Small intestine (tissue), 7 donors: ENCODE data around the gene NPDC1. TPM values are rescaled to one million over a fixed set of nuclear protein-coding genes. Genes with fewer than 3 reads are reported as not detected.
"Not testable (repeated sequence)": the region's sequence is repeated elsewhere in the genome, so short reads cannot be mapped to it uniquely, and the experiment has no call there.

ENCODE experiments used
- DNase-seq, 2 donors: peaks; one replicate each; pipeline versions ENCODE4 v3.0.0 to v3.0.0-alpha.2; 2013
- FAIRE-seq: peaks from 2 replicates; lab custom pipeline; 2012; peaks lifted over from hg19 to GRCh38; lab: Jason Lieb, UNC
- H3K27ac ChIP-seq, 3 donors: one replicate each; pipeline ENCODE4 v1.5.1; 2013; ENCODE audit warnings: low read length in 2 of 3, mild to moderate bottlenecking in 2 of 3, control low read depth in 1 of 3, inconsistent platforms in 1 of 3, low read depth in 1 of 3, moderate library complexity in 1 of 3
- H3K27me3 ChIP-seq, 3 donors: one replicate each; pipeline ENCODE4 v1.6.1; 2013; ENCODE audit warnings: low read length in 3 of 3, inconsistent platforms in 1 of 3; ENCODE audit not compliant: control insufficient read depth in 3 of 3, insufficient read depth in 3 of 3
- H3K36me3 ChIP-seq, 3 donors: one replicate each; pipeline ENCODE4 v1.6.1; 2013; ENCODE audit warnings: low read length in 3 of 3, inconsistent platforms in 1 of 3, low read depth in 1 of 3, mild to moderate bottlenecking in 1 of 3, moderate library complexity in 1 of 3; ENCODE audit not compliant: control insufficient read depth in 3 of 3, insufficient read depth in 2 of 3
- H3K4me1 ChIP-seq, 3 donors: one replicate each; pipeline ENCODE4 v1.6.1; 2013; ENCODE audit warnings: low read length in 2 of 3, inconsistent platforms in 1 of 3, low read depth in 1 of 3, mild to moderate bottlenecking in 1 of 3, moderate library complexity in 1 of 3; ENCODE audit not compliant: control insufficient read depth in 3 of 3, insufficient read depth in 2 of 3
- H3K4me3 ChIP-seq, 3 donors: one replicate each; pipeline ENCODE4 v1.5.1; 2013; ENCODE audit warnings: low read length in 3 of 3, control low read depth in 1 of 3, inconsistent platforms in 1 of 3, low read depth in 1 of 3, mild to moderate bottlenecking in 1 of 3, moderate library complexity in 1 of 3
- H3K9me3 ChIP-seq, 2 donors: one replicate each; pipeline ENCODE4 v1.6.1; 2013; ENCODE audit warnings: low read depth in 1 of 2, low read length in 1 of 2; ENCODE audit not compliant: control insufficient read depth in 2 of 2, insufficient read depth in 1 of 2
- whole genome bisulfite sequencing, 3 donors: extraction: QIAGEN DNeasy Blood & Tissue Kit; methylation state at CpG; one replicate each; pipeline ENCODE4 v1.1.7; 2013; 5-methylcytosine and 5-hydroxymethylcytosine counted together
- polyA plus RNA-seq, 4 donors: library from polyadenylated mRNA; stranded (reverse) in 3 of 4; unstranded in 1 of 4; fragments of 200-250 nt in 3 of 4; fragments of 120-200 nt in 1 of 4; gene quantifications; one replicate each; pipeline versions ENCODE4 v1.2.1 to v1.2.3, GENCODE V29; 2013
- donor health status: healthy with polysubstance abuse.
- donor health status: control.
- donor health status: control.
- donor health status: Bipolar disorder and iron deficiency.
- donor health status: healthy.

NPDC1 gene
- polyA plus RNA-seq, 4 donors, result 18.3 to 84.6 (median 33.7) TPM

- DNase-seq (no peak), FAIRE-seq (no peak)
- Histone ChIP-seq H3K9me3 (peaks cover 0 to 22% of the 10 kb centered on the region in 2 donors), H3K4me3 (no peak overlapping the region), H3K27ac (no peak overlapping the region), H3K4me1 (peaks cover 0 to 6% (median 0%) of the 10 kb centered on the region in 3 donors), H3K36me3 (peaks cover 0 to 38% (median 4%) of the 10 kb centered on the region in 3 donors), H3K27me3 (no peaks in the 10 kb centered on the region)
- 85 to 86% (median 85%) methylated on average over 11 to 13 of the region's 13 CpGs for WGBS, 3 donors
Observed at GRCh38 chr9:137007816-137008270, 38.1 kb downstream of the NPDC1 start.

GRCh38 chr9:137007108-137007815 is 38.7 kb downstream of the NPDC1 start:
- Histone ChIP-seq H3K4me3 (no peak overlapping the region), H3K27me3 (no peaks in the 10 kb centered on the region), H3K4me1 (peaks cover 0 to 6% (median 0%) of the 10 kb centered on the region in 3 donors), H3K36me3 (peaks cover 0 to 32% (median 4%) of the 10 kb centered on the region in 3 donors), H3K9me3 (peaks cover 0 to 22% of the 10 kb centered on the region in 2 donors), H3K27ac (no peak overlapping the region)
- FAIRE-seq (no peak), DNase-seq (no peak)
- WGBS, 3 donors, result 68 to 76% (median 75%) methylated on average over 26 to 30 of the region's 30 CpGs

- Histone ChIP-seq H3K27ac (no peak overlapping the region), H3K36me3 (peaks cover 0 to 25% (median 4%) of the 10 kb centered on the region in 3 donors), H3K4me1 (peaks cover 0 to 6% (median 0%) of the 10 kb centered on the region in 3 donors), H3K9me3 (peaks cover 0 to 22% of the 10 kb centered on the region in 2 donors), H3K27me3 (no peaks in the 10 kb centered on the region), H3K4me3 (no peak overlapping the region)
- 61 to 86% (median 73%) methylated on average over 24 of the region's 24 CpGs for WGBS, 3 donors
- DNase-seq (no peak), FAIRE-seq (no peak)
Observed at GRCh38 chr9:137006116-137007003, 39.6 kb downstream of the NPDC1 start.

- not testable (repeated sequence) for FAIRE-seq, H3K36me3 ChIP-seq, H3K27ac ChIP-seq, H3K27me3 ChIP-seq, DNase-seq, H3K4me3 ChIP-seq, H3K4me1 ChIP-seq
- 45 to 47% (median 46%) methylated on average over 14 to 17 of the region's 17 CpGs for WGBS, 3 donors
- H3K9me3 ChIP-seq, result peaks cover 0 to 22% of the 10 kb centered on the region in 2 donors
Observed at GRCh38 chr9:137004285-137004684, 41.7 kb downstream of the NPDC1 start.

GRCh38 chr9:137002646-137003041 is 43.3 kb downstream of the NPDC1 start:
- Histone ChIP-seq H3K27ac (no peak overlapping the region), H3K36me3 (peaks cover 0 to 4% (median 0%) of the 10 kb centered on the region in 3 donors), H3K4me1 (peaks cover 0 to 6% (median 0%) of the 10 kb centered on the region in 3 donors), H3K4me3 (no peak overlapping the region), H3K27me3 (peaks cover 0 to 5% (median 0%) of the 10 kb centered on the region in 3 donors), H3K9me3 (peaks cover 0 to 22% of the 10 kb centered on the region in 2 donors)
- FAIRE-seq, result no peak
- WGBS, 3 donors, result 86 to 89% (median 89%) methylated on average over 10 of the region's 10 CpGs
- no peak for DNase-seq

- no peak for FAIRE-seq
- no peak for DNase-seq
- Histone ChIP-seq H3K4me1 (peaks cover 0 to 6% (median 4%) of the 10 kb centered on the region in 3 donors), H3K9me3 (peaks cover 0 to 22% of the 10 kb centered on the region in 2 donors), H3K27me3 (peaks cover 0 to 11% (median 0%) of the 10 kb centered on the region in 3 donors), H3K27ac (no peak overlapping the region), H3K36me3 (peaks cover 0 to 2% (median 0%) of the 10 kb centered on the region in 3 donors), H3K4me3 (no peak overlapping the region)
- WGBS, 3 donors, result 69 to 88% (median 71%) methylated on average over 20 of the region's 20 CpGs
Observed at GRCh38 chr9:137001857-137002645, 43.9 kb downstream of the NPDC1 start.

GRCh38 chr9:137000177-137000930 is 45.6 kb downstream of the NPDC1 start:
- no peaks in the 10 kb centered on the region for H3K36me3 ChIP-seq
- FAIRE-seq, result no peak
- no peak overlapping the region for H3K4me3 ChIP-seq
- H3K27me3 ChIP-seq, result peaks cover 0 to 27% (median 0%) of the 10 kb centered on the region in 3 donors
- peak in 1 of 2 donors; percentile 36 for DNase-seq
- WGBS, 3 donors, result 47 to 64% (median 52%) methylated on average over 10 of the region's 10 CpGs
- peaks cover 0 to 21% (median 8%) of the 10 kb centered on the region in 3 donors for H3K4me1 ChIP-seq
- H3K9me3 ChIP-seq, result peaks cover 0 to 8% of the 10 kb centered on the region in 2 donors
- H3K27ac ChIP-seq, result peak overlapping the region in 2 of 3 donors; percentile 41 to 87
